ENCODE data around the gene CYTIP.

The CYTIP gene

GRCh38 chr2:157465554-157465953 lies 21.7 kb upstream of the CYTIP start:
- in situ Hi-C loops (cut with HindIII; ENCODE audit: low sequenced_read_pairs): no loop called here

- in situ Hi-C loops (cut with HindIII; ENCODE audit: low sequenced_read_pairs): no loop called here
Measured at GRCh38 chr2:157463002-157463401, 19.1 kb upstream of the CYTIP start.

- in situ Hi-C loops (cut with HindIII; ENCODE audit: low sequenced_read_pairs): no loop called here
Measured at GRCh38 chr2:157460897-157461296, 17.0 kb upstream of the CYTIP start.

DNA sequence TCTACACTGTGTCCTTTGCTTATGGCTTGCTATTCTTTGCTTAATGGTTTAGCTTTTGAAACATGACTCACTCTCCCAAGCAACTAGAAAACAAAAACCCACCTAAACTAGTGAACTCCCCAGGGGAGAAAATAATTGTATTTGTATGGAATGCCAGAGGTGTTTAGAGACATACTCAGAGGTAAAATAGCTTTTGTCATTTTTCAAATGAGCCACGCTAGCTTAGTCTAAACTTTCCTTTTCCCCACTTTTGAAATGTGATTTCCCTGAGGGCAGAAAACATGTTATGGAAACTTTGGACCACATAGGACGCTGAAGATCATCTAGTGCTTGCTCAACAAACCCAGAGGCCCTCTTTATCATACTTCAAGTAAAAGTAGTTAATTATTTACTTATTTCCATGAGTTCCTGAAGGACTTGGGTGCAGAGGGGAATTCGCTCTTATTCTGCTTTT lies 16.5 kb upstream of the CYTIP start:
- in situ Hi-C loops (cut with HindIII; ENCODE audit: low sequenced_read_pairs): no loop called here

GRCh38 chr2:157459486-157459885 lies 15.6 kb upstream of the CYTIP start:
- in situ Hi-C loops (cut with HindIII; ENCODE audit: low sequenced_read_pairs): no loop called here

DNA sequence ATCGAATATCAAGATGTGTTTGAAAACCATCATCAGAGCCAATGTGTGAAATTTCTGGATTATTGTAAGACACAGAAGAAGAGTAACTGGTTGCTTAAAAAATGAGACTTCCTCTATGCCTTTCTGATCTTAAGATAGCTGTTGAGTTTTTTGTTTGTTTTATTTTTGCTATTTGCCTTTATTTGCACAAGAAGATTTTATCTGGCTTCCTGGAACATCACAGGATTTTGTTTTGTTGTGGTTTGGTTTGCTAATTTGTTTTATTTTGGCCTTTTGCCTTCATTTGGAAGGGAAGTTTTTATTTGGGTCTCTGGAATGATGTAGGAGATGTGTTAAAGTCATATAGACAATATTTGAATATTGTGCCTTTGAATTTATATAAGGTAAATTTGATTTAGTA lies 3.9 kb upstream of the CYTIP start:
- in situ Hi-C loops (cut with HindIII; ENCODE audit: low sequenced_read_pairs): no loop called here

DNA sequence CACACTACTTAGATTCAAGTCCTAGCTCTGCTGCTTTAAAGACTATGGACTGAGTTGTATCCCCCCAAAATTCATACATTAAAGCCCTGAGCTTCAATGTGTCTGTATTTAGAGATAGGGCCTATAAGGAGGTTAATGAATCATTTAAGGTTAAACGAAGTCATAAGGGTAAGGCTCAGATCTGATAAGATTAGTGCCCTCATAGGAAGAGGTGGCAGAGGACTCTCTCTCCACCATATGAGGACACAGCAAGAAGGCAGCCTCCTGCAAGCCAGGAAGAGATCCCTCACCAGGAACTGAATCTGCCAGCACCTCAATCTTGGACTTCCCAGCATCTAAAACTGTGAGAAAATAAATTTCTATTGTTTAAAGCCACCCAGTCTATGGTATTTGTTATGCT lies 3.1 kb upstream of the CYTIP start:
- in situ Hi-C loops (cut with HindIII; ENCODE audit: low sequenced_read_pairs): no loop called here

- in situ Hi-C loops (cut with HindIII; ENCODE audit: low sequenced_read_pairs): no loop called here
Measured at GRCh38 chr2:157444641-157445040, 752 bp upstream of the CYTIP start.

- in situ Hi-C loops (cut with HindIII; ENCODE audit: low sequenced_read_pairs): no loop called here
Measured at GRCh38 chr2:157443090-157443489, 799 bp downstream of the CYTIP start.

GRCh38 chr2:157442636-157443035 lies 1.3 kb downstream of the CYTIP start:
- in situ Hi-C loops (cut with HindIII; ENCODE audit: low sequenced_read_pairs): no loop called here

DNA sequence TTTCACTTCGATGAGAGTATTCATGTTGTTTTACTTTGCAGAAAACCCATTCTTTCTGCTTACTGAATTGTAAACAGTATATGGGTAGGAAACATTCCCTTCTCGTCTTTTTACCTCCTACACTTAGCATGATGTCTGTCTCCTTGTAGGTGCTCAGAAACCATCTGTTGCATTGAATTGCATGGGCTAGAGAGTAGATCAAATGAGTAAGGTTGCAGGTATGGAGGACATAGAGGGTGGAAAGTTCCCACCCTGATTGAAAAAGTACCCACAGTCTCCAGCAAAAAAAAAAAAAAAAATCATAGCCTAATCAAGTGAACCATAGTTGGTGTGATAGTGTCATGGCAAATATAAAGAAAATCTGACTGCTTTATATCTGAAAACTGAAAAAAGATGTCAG lies 1.7 kb downstream of the CYTIP start:
- in situ Hi-C loops (cut with HindIII; ENCODE audit: low sequenced_read_pairs): no loop called here

DNA sequence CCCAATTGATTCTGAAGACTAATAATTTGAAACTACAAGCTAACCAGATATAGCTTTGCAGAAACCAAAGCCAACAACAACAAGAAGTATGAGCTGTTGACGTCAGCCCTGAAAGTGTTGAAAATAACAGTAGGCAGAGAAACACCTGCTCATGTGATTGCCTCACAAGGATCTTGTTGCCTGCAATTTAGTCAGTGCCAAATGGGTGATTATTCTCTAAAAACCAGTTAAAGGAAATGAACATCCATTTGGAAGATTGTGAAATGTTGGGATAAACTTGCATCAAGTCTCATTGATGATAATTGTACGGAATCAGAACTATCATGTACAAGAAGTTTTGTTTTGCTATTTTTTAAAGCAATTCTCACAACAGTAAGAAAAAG lies 2.8 kb downstream of the CYTIP start:
- in situ Hi-C loops (cut with HindIII; ENCODE audit: low sequenced_read_pairs): no loop called here

- in situ Hi-C loops (cut with HindIII; ENCODE audit: low sequenced_read_pairs): no loop called here
Measured at GRCh38 chr2:157440404-157441071, 3.4 kb downstream of the CYTIP start.

GRCh38 chr2:157439824-157440186 lies 4.1 kb downstream of the CYTIP start:
- in situ Hi-C loops (cut with HindIII; ENCODE audit: low sequenced_read_pairs): no loop called here

DNA sequence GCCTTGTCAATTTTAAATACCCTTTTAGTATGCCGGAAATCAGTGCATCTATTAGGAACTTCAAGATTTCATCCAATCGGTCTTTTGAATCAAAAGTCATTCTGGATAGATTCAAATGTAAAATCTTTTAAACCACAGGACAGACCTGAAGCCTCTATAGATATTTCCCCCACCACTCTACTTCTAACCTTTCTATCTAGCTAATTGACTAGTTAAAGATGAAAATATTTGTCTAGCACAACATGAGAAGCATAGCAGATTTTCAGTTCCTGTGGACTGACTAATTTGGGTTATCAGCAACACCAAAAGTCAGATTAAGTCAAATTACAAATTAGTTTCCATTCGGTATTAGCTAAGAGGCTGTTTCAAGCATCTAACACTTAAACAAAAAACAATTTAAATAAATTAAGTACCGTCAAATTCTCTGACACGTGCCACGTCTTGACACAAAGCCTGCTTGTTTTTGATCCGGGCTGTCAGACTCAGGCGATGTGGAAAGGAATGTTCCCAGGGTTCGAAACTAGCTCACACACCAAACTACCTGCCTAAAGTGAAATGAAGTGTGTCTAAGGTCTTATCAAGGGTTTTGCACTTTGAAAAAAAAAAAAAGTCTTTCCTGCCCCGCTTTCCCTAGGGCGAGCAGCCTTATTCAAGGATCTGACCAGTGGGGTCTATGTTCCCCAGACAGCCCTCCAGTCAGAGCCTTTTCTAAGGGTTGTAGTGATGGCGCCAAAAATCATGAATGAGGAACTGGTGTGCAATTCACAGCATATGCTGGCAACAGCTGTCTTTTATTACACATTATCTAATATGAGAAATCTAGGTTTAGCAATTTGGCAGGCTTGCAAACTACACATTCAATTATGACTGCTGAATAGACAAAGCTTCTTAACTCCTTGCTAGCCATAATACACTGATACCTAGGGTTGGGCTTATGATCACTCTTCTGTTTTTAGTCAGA lies 4.7 kb downstream of the CYTIP start:
- in situ Hi-C loops (cut with HindIII; ENCODE audit: low sequenced_read_pairs): no loop called here

DNA sequence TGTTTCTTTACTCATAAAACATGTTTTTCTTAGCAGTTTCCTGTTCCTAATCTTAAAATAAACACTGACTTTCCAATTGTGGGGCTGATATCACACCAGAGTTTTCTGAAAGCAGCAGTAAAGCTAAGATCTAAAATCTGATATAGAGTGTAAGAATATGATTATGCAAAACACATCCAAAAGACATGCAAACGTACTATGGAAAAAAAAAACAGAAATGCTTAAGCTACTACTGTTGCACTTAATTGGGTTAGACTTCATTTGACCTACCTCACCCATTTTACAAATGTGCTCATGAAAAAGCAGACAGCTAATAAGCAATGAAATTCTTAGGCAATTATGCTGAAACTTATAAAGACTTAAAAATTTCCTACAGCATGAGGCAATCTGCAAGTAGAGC lies 10.5 kb downstream of the CYTIP start:
- in situ Hi-C loops (cut with HindIII; ENCODE audit: low sequenced_read_pairs): no loop called here

GRCh38 chr2:157432475-157433106 lies 11.3 kb downstream of the CYTIP start:
- in situ Hi-C loops (cut with HindIII; ENCODE audit: low sequenced_read_pairs): no loop called here

- in situ Hi-C loops (cut with HindIII; ENCODE audit: low sequenced_read_pairs): no loop called here
Measured at GRCh38 chr2:157431176-157431575, 12.7 kb downstream of the CYTIP start.

GRCh38 chr2:157428500-157429175 lies 15.3 kb downstream of the CYTIP start:
- in situ Hi-C loops (cut with HindIII; ENCODE audit: low sequenced_read_pairs): no loop called here

DNA sequence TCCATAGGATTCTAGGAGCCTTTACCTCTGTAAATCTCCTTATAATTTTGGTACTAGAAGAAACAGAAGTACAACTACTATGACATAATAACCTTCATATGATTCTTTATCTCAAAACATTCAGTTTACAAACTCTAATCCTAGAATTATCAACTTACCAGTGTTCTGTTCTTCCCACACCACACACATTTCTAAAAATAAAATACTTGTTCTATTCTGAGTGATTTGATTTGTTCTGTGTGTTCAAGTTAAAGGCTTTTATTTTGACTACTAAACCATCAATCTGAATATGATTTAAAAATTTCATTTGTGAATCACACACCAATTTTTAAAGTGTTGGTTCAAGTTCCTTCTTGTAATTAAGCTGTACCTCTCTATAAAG lies 16.0 kb downstream of the CYTIP start:
- in situ Hi-C loops (cut with HindIII; ENCODE audit: low sequenced_read_pairs): no loop called here
